ENCODE data around the gene BBX.

Gene BBX

GRCh38 chr3:107604057-107604822, 81.5 kb downstream of the BBX start:
- no peak for DNase-seq

- DNase-seq = no peak
Observed at GRCh38 chr3:107611775-107612469, 89.2 kb downstream of the BBX start.

GRCh38 chr3:107612664-107613084, 89.9 kb downstream of the BBX start:
- DNase-seq = no peak

- no peak for DNase-seq
Observed at GRCh38 chr3:107619549-107619948, 96.8 kb downstream of the BBX start.

- no peak for DNase-seq
Observed at GRCh38 chr3:107620534-107620933, 97.8 kb downstream of the BBX start.

GRCh38 chr3:107621465-107621864, 98.7 kb downstream of the BBX start:
- DNase-seq = no peak

- DNase-seq = no peak
Observed at GRCh38 chr3:107627962-107628542, 105.3 kb downstream of the BBX start.

GRCh38 chr3:107629566-107629965, 106.8 kb downstream of the BBX start:
- DNase-seq = no peak

GRCh38 chr3:107630779-107631178, 108.0 kb downstream of the BBX start:
- DNase-seq = no peak

- no peak for DNase-seq
Observed at GRCh38 chr3:107632576-107632975, 109.8 kb downstream of the BBX start.

GRCh38 chr3:107633327-107634098, 110.8 kb downstream of the BBX start:
- DNase-seq = no peak

- DNase-seq = no peak
Observed at GRCh38 chr3:107634099-107634489, 111.3 kb downstream of the BBX start.

GRCh38 chr3:107637416-107638183, 114.8 kb downstream of the BBX start:
- DNase-seq = no peak

- no peak for DNase-seq
Observed at GRCh38 chr3:107641572-107642307, 119.0 kb downstream of the BBX start.

GRCh38 chr3:107643038-107643883, 120.5 kb downstream of the BBX start:
- no peak for DNase-seq

GRCh38 chr3:107644631-107645030, 121.9 kb downstream of the BBX start:
- no peak for DNase-seq

- no peak for DNase-seq
Observed at GRCh38 chr3:107650788-107651187, 128.0 kb downstream of the BBX start.

GRCh38 chr3:107651782-107652181, 129.0 kb downstream of the BBX start:
- no peak for DNase-seq

GRCh38 chr3:107654218-107654617, 131.5 kb downstream of the BBX start:
- DNase-seq = no peak

GRCh38 chr3:107657971-107658370, 135.2 kb downstream of the BBX start:
- no peak for DNase-seq

All from effector CD8-positive, alpha-beta T cell (primary cell).